HG03571 (cell line): ENCODE measurements around the gene ERN2.

Experiments used
- ATAC-seq: cut with Tn5 transposase; IDR thresholded peaks from one replicate; pipeline ENCODE4 v1.9.1; 2021; ENCODE audit not compliant: unreplicated experiment

The ERN2 gene

GRCh38 chr16:23689442-23690187 lies 23.4 kb downstream of the ERN2 start:
- no peak for ATAC-seq

DNA sequence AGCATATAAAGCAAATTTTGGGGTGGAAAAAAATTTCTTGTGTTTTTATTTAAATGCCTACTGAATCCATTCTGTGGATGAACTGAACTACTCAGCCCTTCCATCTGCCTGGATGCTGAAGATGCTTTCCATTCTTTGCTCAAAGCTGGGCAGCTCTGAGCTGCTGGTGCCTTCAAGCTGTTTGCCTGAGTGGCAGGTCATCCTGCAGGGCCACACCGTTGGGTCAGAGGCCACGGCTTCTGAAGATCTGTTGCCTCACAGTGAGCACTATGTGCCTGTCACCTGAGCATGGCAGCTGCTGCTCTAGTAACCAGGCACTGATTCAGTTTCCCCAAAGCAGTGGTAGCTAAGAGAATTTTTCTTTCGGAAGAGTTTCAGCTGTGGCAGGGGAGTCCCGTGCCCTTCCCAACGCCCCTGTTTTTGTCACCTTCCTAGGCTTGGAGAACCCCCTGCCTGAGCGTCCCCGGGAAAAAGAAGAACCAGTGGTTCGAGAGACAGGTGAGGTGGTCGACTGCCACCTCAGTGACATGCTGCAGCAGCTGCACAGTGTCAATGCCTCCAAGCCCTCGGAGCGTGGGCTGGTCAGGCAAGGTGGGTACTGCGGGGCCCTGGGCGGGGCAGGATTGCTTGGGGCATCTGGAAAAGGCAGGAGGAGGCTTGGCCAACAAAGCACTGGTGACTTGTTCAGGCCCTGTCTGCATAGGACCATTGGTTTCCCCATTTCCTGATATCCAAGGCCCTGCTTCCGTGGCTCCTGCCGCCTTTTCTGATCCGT lies 25.8 kb downstream of the ERN2 start:
- ATAC-seq = no peak

DNA sequence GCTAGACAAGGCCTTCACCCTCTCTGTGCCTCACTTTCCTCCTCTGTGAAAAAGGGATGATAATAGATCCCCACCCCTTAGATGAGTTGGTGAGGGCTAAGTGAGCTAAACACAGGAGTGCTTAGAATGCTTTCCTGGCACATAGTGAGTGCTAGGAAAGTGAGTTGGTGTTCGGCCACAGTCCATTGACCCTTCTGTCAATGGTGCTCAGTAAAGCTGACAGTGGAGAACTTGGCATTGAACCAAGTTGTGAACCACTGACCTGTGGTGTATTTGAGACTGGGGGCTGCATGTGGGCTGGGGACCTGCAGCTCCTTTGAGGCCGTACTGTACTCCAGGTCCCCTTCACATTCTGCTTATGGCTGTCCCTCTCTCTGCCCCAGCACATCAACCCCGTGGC lies 29.5 kb downstream of the ERN2 start:
- ATAC-seq = no peak

DNA sequence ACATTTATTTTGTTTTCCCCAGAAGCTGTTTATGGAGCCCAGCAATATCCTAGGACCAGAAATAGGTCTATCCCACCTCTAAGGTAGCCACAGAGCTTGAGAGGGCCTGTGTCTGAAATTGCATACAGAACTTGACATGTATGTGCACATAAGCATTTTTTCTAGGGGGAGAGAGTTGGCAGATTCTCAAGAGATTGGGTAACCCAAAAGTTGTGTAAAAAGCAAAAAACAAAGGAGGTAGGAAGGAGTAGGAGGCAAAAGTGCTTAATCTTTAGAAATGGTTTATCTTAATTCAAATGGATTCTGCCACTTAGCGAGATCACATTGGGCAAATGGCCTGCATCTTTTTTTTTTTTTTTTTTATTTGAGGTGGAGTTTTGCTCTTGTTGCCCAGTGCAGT lies 30.8 kb downstream of the ERN2 start:
- no peak for ATAC-seq

- no peak for ATAC-seq
Observed at GRCh38 chr16:23679986-23680336, 33.1 kb downstream of the ERN2 start.

GRCh38 chr16:23679274-23679985 lies 33.6 kb downstream of the ERN2 start:
- ATAC-seq = no peak

GRCh38 chr16:23678430-23679273 lies 34.4 kb downstream of the ERN2 start, which contains the start of gene PLK1:
Gene PLK1 (plus strand): TSS chr16:23678889. CDS start chr16:23678933, 44 bp downstream.
- peak; percentile 83 for ATAC-seq

GRCh38 chr16:23676924-23677480 lies 36.0 kb downstream of the ERN2 start:
- ATAC-seq = no peak

DNA sequence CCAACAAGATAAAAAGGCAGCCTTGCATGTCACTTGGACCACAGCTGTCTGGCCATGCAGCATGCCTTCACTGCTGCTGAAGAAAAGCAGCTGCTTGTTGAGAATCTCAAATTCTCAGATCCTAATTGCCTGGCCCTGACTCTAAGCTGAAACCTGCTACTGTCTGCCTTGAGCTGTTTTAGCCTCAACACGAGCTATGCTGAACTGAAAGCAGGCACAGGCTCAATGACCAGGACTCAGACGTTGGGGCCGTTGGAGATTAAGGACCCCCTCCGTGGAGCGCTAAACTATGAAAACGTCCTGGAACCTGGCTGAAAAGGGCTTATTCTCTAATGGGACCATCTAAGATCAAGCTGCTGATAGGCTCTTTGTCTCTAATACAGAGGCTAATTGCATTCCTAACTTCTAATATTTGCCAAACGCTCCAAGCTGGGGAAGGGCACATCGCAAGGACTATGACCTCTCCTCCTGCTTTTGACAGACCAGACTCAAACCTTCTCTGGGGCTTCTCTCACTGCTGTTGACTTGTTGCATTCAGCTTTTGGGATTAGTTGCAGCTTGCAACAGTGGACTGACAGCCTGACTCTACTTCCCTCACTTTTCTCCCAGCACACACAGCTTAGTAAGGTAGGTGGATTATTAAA lies 38.9 kb downstream of the ERN2 start:
- ATAC-seq = no peak

- peak; percentile 94 for ATAC-seq
Observed at GRCh38 chr16:23670137-23670776, 42.8 kb downstream of the ERN2 start.

- ATAC-seq = no peak
Observed at GRCh38 chr16:23668873-23669272, 44.1 kb downstream of the ERN2 start.

DNA sequence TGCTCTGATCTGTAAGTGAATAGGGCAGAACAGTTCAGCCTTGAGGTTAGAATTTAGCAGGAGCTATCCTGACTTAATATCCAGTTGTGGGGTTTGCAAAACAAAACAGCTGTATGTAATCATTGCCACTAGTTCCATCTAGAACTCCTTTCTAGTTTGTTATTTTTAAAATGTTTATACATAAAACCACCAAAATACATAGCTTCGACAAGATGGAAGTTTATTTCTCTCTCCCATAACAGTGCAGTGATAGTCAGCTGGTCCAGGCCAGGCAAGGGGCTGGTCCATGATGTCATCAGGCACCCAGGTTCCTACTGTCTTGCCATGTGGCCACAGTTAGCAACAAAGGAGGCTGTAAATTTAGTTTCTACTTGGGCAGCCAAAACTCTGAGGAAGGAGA lies 44.8 kb downstream of the ERN2 start:
- no peak for ATAC-seq

DNA sequence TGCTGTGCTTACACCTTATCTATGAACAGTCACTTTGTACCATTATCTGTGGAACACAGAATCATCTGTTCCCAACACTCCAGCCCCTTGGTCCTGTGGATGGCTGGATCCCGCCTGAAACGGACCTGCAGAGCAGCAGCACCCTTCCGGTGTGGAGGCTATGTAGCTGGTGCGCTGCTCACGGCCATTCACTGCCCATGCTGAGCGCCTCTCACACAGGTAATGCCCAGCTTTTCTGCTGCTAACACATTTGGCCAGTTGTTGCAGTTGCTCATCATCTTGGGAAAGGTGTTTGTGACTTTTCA lies 45.7 kb downstream of the ERN2 start:
- no peak for ATAC-seq

DNA sequence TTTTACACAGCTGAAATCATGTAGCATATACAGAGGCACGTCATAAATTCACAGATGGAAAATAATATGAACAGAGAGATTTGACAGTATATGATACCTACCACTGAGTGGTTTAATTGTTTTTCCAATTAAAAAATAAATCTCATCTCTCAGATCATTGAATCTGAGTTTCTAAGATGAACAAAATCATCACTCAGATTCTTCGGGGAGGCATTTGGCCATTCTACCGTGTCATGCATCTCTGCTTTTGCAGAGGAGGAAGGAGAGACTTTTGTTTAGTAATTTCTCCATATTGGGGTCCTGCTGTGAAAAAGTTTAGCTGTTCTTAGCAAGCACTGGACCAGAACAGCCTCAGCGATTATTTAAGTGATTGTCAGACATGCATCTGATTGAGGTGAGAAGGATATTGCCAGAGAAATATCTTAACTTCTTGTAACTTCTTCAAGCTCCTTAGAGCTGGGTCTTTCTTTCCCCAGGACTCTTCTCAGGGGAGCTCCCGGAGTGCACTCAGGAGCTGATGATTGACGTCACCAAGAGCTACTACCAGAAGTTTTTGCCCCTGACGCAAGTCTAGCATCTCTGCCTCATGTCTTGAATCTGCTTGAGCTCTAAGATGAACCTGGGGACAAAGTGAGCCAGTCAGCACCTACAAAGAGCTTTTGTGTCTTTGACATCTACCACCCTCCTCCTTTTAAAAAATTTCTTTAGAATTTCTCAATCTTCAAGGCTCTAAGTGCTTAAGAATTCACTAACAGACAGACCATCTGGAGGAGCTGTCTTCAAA lies 46.3 kb downstream of the ERN2 start:
- no peak for ATAC-seq

- ATAC-seq = no peak
Observed at GRCh38 chr16:23663918-23664317, 49.1 kb downstream of the ERN2 start.

GRCh38 chr16:23651943-23652468 lies 61.0 kb downstream of the ERN2 start:
- peak; percentile 55 for ATAC-seq

DNA sequence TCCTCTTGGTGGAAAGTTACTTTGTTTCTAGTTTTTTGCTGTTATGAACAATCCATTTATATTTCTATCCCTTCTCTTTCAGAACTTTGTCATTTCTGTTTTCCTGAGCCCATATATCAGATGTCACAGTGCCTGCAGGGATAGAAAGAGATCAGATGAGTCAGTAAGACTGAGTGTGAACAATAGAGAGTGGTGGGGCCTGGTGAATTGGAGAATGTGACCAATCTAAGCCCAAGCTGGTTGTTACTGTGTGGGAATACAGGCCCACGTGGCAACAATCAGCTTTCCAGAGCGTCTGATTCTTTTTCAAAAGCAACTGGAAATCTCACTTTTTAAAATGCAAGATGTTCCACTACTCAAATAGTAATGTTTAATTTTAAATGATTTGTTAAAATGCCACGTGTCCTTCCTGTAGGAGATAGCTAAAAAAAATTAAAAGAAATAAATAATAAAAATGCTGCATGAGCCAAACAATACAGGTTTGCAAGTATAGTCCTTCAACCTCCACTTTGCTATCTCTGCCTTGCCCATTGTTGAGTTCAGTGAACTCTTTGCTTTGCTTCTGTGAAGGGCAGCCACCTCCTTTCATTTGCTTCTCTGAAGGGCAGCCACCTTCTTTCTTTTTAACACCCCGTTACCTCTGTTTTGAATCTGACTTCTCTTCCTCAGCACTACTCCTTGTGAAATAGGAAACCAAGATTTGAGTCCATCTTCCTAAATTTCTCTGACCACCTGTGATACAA lies 62.2 kb downstream of the ERN2 start:
- ATAC-seq = no peak

GRCh38 chr16:23642246-23642774 lies 70.7 kb downstream of the ERN2 start:
- ATAC-seq = no peak
